EH (cell line): Measurements from ENCODE around the gene USP15.

ENCODE experiments used
- DNase-seq: peaks from one replicate; pipeline ENCODE4 v3.0.0-alpha.2; 2015; ENCODE audit warnings: low read depth

USP15 gene

GRCh38 chr12:62370189-62370588 lies 110.0 kb downstream of the USP15 start:
- DNase-seq: no peak

GRCh38 chr12:62371661-62372060 lies 111.5 kb downstream of the USP15 start:
- no peak for DNase-seq

- peak; percentile 15 for DNase-seq
Measured at GRCh38 chr12:62372134-62372533, 111.9 kb downstream of the USP15 start.

- DNase-seq: no peak
Measured at GRCh38 chr12:62372825-62373224, 112.6 kb downstream of the USP15 start.

GRCh38 chr12:62375603-62376002 lies 115.4 kb downstream of the USP15 start:
- DNase-seq: no peak

- peak; percentile 32 for DNase-seq
Measured at GRCh38 chr12:62379026-62379722, 119.0 kb downstream of the USP15 start.

- no peak for DNase-seq
Measured at GRCh38 chr12:62379723-62380045, 119.5 kb downstream of the USP15 start.

GRCh38 chr12:62382526-62382925 lies 122.3 kb downstream of the USP15 start:
- DNase-seq: no peak

GRCh38 chr12:62396750-62397149 lies 136.5 kb downstream of the USP15 start:
- DNase-seq: peak; percentile 8

GRCh38 chr12:62400135-62400534 lies 139.9 kb downstream of the USP15 start:
- DNase-seq: no peak

- no peak for DNase-seq
Measured at GRCh38 chr12:62401631-62402030, 141.4 kb downstream of the USP15 start.

GRCh38 chr12:62403031-62403430 lies 142.8 kb downstream of the USP15 start:
- no peak for DNase-seq

- no peak for DNase-seq
Measured at GRCh38 chr12:62407587-62407986, 147.4 kb downstream of the USP15 start.

- no peak for DNase-seq
Measured at GRCh38 chr12:62409068-62409467, 148.9 kb downstream of the USP15 start.

- no peak for DNase-seq
Measured at GRCh38 chr12:62414180-62414579, 154.0 kb downstream of the USP15 start.

GRCh38 chr12:62426089-62426488 lies 165.9 kb downstream of the USP15 start:
- DNase-seq: peak; percentile 12

GRCh38 chr12:62429457-62429856 lies 169.3 kb downstream of the USP15 start:
- DNase-seq: no peak

GRCh38 chr12:62434494-62435302 lies 174.5 kb downstream of the USP15 start:
- no peak for DNase-seq

GRCh38 chr12:62435303-62436163 lies 175.3 kb downstream of the USP15 start:
- peak; percentile 65 for DNase-seq

GRCh38 chr12:62436164-62436503 lies 175.9 kb downstream of the USP15 start:
- no peak for DNase-seq

- peak; percentile 60 for DNase-seq
Measured at GRCh38 chr12:62438098-62438692, 178.0 kb downstream of the USP15 start.

- no peak for DNase-seq
Measured at GRCh38 chr12:62446754-62447452, 186.7 kb downstream of the USP15 start.
